ENCODE measurements around the gene EDIL3. TPM values are rescaled to one million over a fixed set of nuclear protein-coding genes. Genes with fewer than 3 reads are reported as not detected.

EDIL3 gene
- total and polyA plus RNA-seq, 9 of the 15 experiments (the other 6 are each of a cell fraction or from before 2014, with no cell fraction given), result 0.09 TPM; not detected in 8

GRCh38 chr5:84080908-84081307 lies 303.8 kb downstream of the EDIL3 start:
- Histone ChIP-seq H3K27me3 (ENCODE audit: control insufficient read depth in 2 of 2, insufficient read depth in 2 of 2, low read length in 2 of 2) (no peaks in the 10 kb centered on the region), H3K9me1 (ENCODE audit: control insufficient read depth, insufficient read depth, low read length) (no peaks in the 10 kb centered on the region), H3K27ac (ENCODE audit: extremely low read depth, low read depth, low read length) (no peak overlapping the region), H3K4me3 (no peak overlapping the region), H3K4me1 (replicated peaks in 1 of 2; ENCODE audit: control insufficient read depth in 2 of 2, insufficient read depth in 2 of 2, low read length in 2 of 2) (no peaks in the 10 kb centered on the region), H3K4me2 (ENCODE audit: insufficient read depth, low read length) (no peak overlapping the region), H3K9ac (ENCODE audit: insufficient read depth in 1 of 2, low read depth in 2 of 2, low read length in 2 of 2) (no peak overlapping the region), H4K20me1 (replicated peaks; ENCODE audit: control insufficient read depth, insufficient read depth, low read length) (no peaks in the 10 kb centered on the region), H3K36me3 (ENCODE audit: control insufficient read depth, insufficient read depth, low read length) (no peaks in the 10 kb centered on the region), H3K79me2 (ENCODE audit: control insufficient read depth, insufficient read depth, low read length) (no peaks in the 10 kb centered on the region), H3K9me3 (replicated peaks; ENCODE audit: control insufficient read depth, insufficient read depth, low read depth, low read length) (no peaks in the 10 kb centered on the region; the same call in 1 of the 2 replicates), H2AFZ (ENCODE audit: low read depth, low read length) (no peak overlapping the region)
- TF ChIP-seq ZFPM2 (CRISPR knock-in tag; IDR thresholded peaks at IDR 0.05) (no peak), NFRKB (IDR thresholded peaks at IDR 0.05; ENCODE audit: low read depth) (no peak), ILF3 (IDR thresholded peaks at IDR 0.05; ENCODE audit: borderline replicate concordance) (no peak), AFF1 (IDR thresholded peaks at IDR 0.05; ENCODE audit: low read depth in 1 of 2, partially characterized antibody in 2 of 2) (no peak), EGR1 (conservative IDR thresholded peaks at IDR 0.05) (no peak), PURB (CRISPR knock-in tag; IDR thresholded peaks at IDR 0.05; ENCODE audit: low read depth) (no peak), EWSR1 (IDR thresholded peaks at IDR 0.05; ENCODE audit: borderline replicate concordance, low read depth, partially characterized antibody) (no peak), ZSCAN32 (CRISPR knock-in tag; IDR thresholded peaks at IDR 0.05) (no peak), ZNF280A (IDR thresholded peaks at IDR 0.05; ENCODE audit: low read depth, partially characterized antibody) (no peak), MXD1 (CRISPR knock-in tag; IDR thresholded peaks at IDR 0.05; ENCODE audit: borderline replicate concordance, poor library complexity, severe bottlenecking) (no peak), HMGN3 (IDR thresholded peaks at IDR 0.05; ENCODE audit: borderline replicate concordance, extremely low read depth, insufficient read length, low read depth, low read length) (no peak), PTTG1 (tag; IDR thresholded peaks at IDR 0.05; ENCODE audit: low read depth) (no peak), HNRNPL (IDR thresholded peaks at IDR 0.05; ENCODE audit: low read depth, low read length) (no peak)
- 0% methylated on average over 1 of the region's 1 CpG for WGBS (ENCODE audit: insufficient coverage, low coverage, missing lambda C conversion rate)
- no TSS peak for BruUV-seq (replicated peaks)
- POLR2A ChIA-PET, result no interaction called here
- in situ Hi-C loops (cut with MboI) (no loop called here), intact Hi-C loops (cut with micrococcal nuclease) (no loop called here)
- CTCF ChIA-PET (ENCODE audit: low intra/inter-chr PET ratio), result no interaction called here
- ATAC-seq, result no peak
- FAIRE-seq, result no peak
- DNase-seq (ENCODE audit: extremely low read depth in 1 of 4, low spot score in 3 of 4), result no peak

Measured in K562 (cell line).